Liver (tissue), 9 donors: ENCODE data around the gene HOXB9. TPM values are rescaled to one million over a fixed set of nuclear protein-coding genes. Genes with fewer than 3 reads are reported as not detected.

Source experiments
- DNase-seq: peaks from one replicate; pipeline ENCODE4 v3.0.0-alpha.2; 2017; ENCODE audit warnings: low spot score
- H3K27ac ChIP-seq, 2 donors: one replicate each; pipeline ENCODE4 v1.7.0; 2013; ENCODE audit warnings: inconsistent platforms in 2 of 2, low read length in 2 of 2, control low read depth in 1 of 2, low read depth in 1 of 2, mild to moderate bottlenecking in 1 of 2
- H3K27me3 ChIP-seq, 4 donors: one replicate each; pipeline versions ENCODE4 v1.6.1 to v1.7.0; 2013; ENCODE audit warnings: low read length in 3 of 4, inconsistent platforms in 1 of 4, mild to moderate bottlenecking in 1 of 4, moderate library complexity in 1 of 4; ENCODE audit not compliant: control insufficient read depth in 4 of 4, insufficient read depth in 4 of 4
- H3K36me3 ChIP-seq, 4 donors: one replicate each; pipeline versions ENCODE4 v1.6.1 to v1.7.0; 2013; ENCODE audit warnings: low read length in 3 of 4, mild to moderate bottlenecking in 3 of 4, low read depth in 1 of 4, moderate library complexity in 1 of 4; ENCODE audit not compliant: control insufficient read depth in 4 of 4, insufficient read depth in 3 of 4
- H3K4me1 ChIP-seq, 4 donors: one replicate each; pipeline versions ENCODE4 v1.6.1 to v1.7.0; 2013; ENCODE audit warnings: low read length in 3 of 4, mild to moderate bottlenecking in 3 of 4, moderate library complexity in 1 of 4; ENCODE audit not compliant: control insufficient read depth in 4 of 4, insufficient read depth in 4 of 4
- H3K4me3 ChIP-seq, 3 donors: one replicate each; pipeline versions ENCODE4 v1.6.1 to v1.7.0; 2013; ENCODE audit warnings: low read length in 3 of 3, control low read depth in 1 of 3, low read depth in 1 of 3, mild to moderate bottlenecking in 1 of 3
- H3K9ac ChIP-seq, 2 donors: one replicate each; pipeline ENCODE4 v1.7.0; 2013; ENCODE audit warnings: low read length in 2 of 2, mild to moderate bottlenecking in 2 of 2, moderate library complexity in 2 of 2, control low read depth in 1 of 2, low read depth in 1 of 2
- H3K9me3 ChIP-seq, 4 donors: one replicate each; pipeline versions ENCODE4 v1.6.1 to v1.7.0; 2013; ENCODE audit warnings: low read length in 3 of 4; ENCODE audit not compliant: control insufficient read depth in 4 of 4
- EGR1 ChIP-seq, 2 donors: IDR thresholded peaks; 2 replicates each; pipeline ENCODE4 v1.6.1; 2016 to 2018; ENCODE audit warnings: antibody characterized with exemption in 2 of 2, low read depth in 2 of 2
- FOXA1 ChIP-seq: IDR thresholded peaks from 2 replicates; pipeline ENCODE4 v1.6.1; 2016; ENCODE audit warnings: antibody characterized with exemption
- FOXA2 ChIP-seq: IDR thresholded peaks from 2 replicates; pipeline ENCODE4 v1.6.1; 2016; ENCODE audit warnings: antibody characterized with exemption
- GABPA ChIP-seq, 2 donors: IDR thresholded peaks in 1 of 2; conservative IDR thresholded peaks in 1 of 2; 2 replicates each; pipeline ENCODE4 v1.6.1; 2016; ENCODE audit warnings: antibody characterized with exemption in 2 of 2, mild to moderate bottlenecking in 1 of 2, moderate library complexity in 1 of 2
- HNF4A ChIP-seq, 2 donors: conservative IDR thresholded peaks; 2 replicates each; pipeline ENCODE4 v1.6.1; 2016; ENCODE audit warnings: antibody characterized with exemption in 2 of 2, mild to moderate bottlenecking in 2 of 2
- HNF4G ChIP-seq: IDR thresholded peaks from 2 replicates; pipeline ENCODE4 v1.6.1; 2016; ENCODE audit warnings: antibody characterized with exemption
- RAD21 ChIP-seq, 2 donors: IDR thresholded peaks; 2 replicates each; pipeline ENCODE4 v1.6.1; 2016; ENCODE audit warnings: antibody characterized with exemption in 2 of 2, mild to moderate bottlenecking in 2 of 2
- RXRA ChIP-seq, 2 donors: IDR thresholded peaks; 2 replicates each; pipeline ENCODE4 v1.6.1; 2017 to 2018; ENCODE audit warnings: antibody characterized with exemption in 2 of 2, mild to moderate bottlenecking in 1 of 2
- SP1 ChIP-seq: IDR thresholded peaks from 2 replicates; pipeline ENCODE4 v1.6.1; 2018; ENCODE audit warnings: antibody characterized with exemption, mild to moderate bottlenecking
- TAF1 ChIP-seq: conservative IDR thresholded peaks from 2 replicates; pipeline ENCODE4 v1.6.1; 2016; ENCODE audit warnings: antibody characterized with exemption, mild to moderate bottlenecking
- YY1 ChIP-seq: IDR thresholded peaks from 2 replicates; pipeline ENCODE4 v1.6.1; 2016; ENCODE audit warnings: antibody characterized with exemption, mild to moderate bottlenecking
- WGBS: extraction: QIAGEN DNeasy Blood & Tissue Kit; methylation state at CpG from one replicate; pipeline ENCODE4 v1.1.7; 2013; 5-methylcytosine and 5-hydroxymethylcytosine counted together
- polyA plus RNA-seq, 2 donors: library from polyadenylated mRNA; stranded (reverse) in 1 of 2; unstranded in 1 of 2; fragments of 200-250 nt in 1 of 2; fragments of >200 nt in 1 of 2; fragmentation: Nextera tagmentation in 1 of 2; extraction: Ambion mirVana in 1 of 2; gene quantifications; one replicate each; pipeline versions ENCODE4 v1.2.1 to v1.2.3, GENCODE V29; 2013 to 2015
- total RNA-seq, 2 donors: library from RNA; depleted of rRNA; stranded (reverse); fragments of >200 nt; gene quantifications; one replicate each; pipeline ENCODE4 v1.2.3, GENCODE V29; 2014
- TF ChIP-seq, protein P1 (sequence below): IDR thresholded peaks from 2 replicates; pipeline ENCODE4 v1.6.1; 2016; ENCODE audit warnings: antibody characterized with exemption
- TF ChIP-seq, protein P2 (sequence below): IDR thresholded peaks from 2 replicates; pipeline ENCODE4 v1.6.1; 2016; ENCODE audit warnings: antibody characterized with exemption, mild to moderate bottlenecking
- TF ChIP-seq, protein P3 (sequence below): fragments of 150-350 bp; IDR thresholded peaks from 2 replicates; pipeline ENCODE4 v1.5.1; 2017; ENCODE audit warnings: improper control_type of control experiment, low read depth, low read length; ENCODE audit not compliant: missing input control
- TF ChIP-seq, protein P4 (sequence below): IDR thresholded peaks from 2 replicates; pipeline ENCODE4 v1.6.1; 2016; ENCODE audit warnings: antibody characterized with exemption
- TF ChIP-seq, protein P5 (sequence below): IDR thresholded peaks from 2 replicates; pipeline ENCODE4 v1.6.1; 2016; ENCODE audit warnings: antibody characterized with exemption
- donor health status: healthy.
- donor health status: healthy.
- donor health status: healthy.
- donor health status: healthy.
- donor health status: healthy.

The HOXB9 gene
- total and polyA plus RNA-seq, 4 donors, result not detected

DNA sequence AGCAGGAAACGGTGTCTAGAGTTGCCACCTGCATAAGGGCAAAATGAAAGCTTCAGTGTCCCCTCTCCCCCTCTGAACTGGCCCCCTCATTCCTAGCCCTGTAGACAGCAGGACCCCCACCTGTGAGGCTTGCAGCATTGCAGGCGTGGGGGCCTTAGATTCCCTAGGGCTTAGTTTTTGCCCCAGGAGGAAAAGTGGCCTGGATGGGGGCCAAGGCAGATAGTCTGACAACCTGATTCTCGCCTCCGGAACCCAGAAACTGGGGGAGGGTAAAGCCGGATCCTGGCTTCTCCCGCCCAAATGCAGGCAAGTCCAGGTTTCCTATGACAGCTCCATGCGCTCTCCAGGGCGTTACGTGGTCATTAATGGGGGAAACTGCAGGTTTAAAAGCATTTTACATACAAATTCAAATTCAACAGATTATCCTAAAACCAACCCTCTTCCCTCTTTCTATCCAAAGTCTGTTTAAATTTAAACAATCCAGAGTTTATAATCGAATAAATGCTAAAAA is 20.7 kb downstream of the HOXB9 start:
- no peaks in the 10 kb centered on the region for H3K9me3 ChIP-seq
- 33% methylated on average over 10 of the region's 10 CpGs for WGBS
- no peaks in the 10 kb centered on the region for H3K36me3 ChIP-seq
- peaks cover 0 to 13% (median 2%) of the 10 kb centered on the region in 4 donors for H3K4me1 ChIP-seq
- no peak overlapping the region for H3K4me3 ChIP-seq
- DNase-seq, result no peak
- TF ChIP-seq HNF4A (conservative IDR thresholded peaks at IDR 0.05), result no peak
- TF ChIP-seq SP1, result no peak
- no peak for TF ChIP-seq EGR1 (IDR thresholded peaks at IDR 0.05; ENCODE audit: low read depth in 2 of 2)
- TF ChIP-seq, protein P1, sequence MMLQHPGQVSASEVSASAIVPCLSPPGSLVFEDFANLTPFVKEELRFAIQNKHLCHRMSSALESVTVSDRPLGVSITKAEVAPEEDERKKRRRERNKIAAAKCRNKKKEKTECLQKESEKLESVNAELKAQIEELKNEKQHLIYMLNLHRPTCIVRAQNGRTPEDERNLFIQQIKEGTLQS, result no peak
- no peak for TF ChIP-seq HNF4G
- H3K27me3 ChIP-seq, result peaks cover 0 to 42% (median 16%) of the 10 kb centered on the region in 4 donors
- H3K9ac ChIP-seq, result no peak overlapping the region
- no peak overlapping the region for H3K27ac ChIP-seq

DNA sequence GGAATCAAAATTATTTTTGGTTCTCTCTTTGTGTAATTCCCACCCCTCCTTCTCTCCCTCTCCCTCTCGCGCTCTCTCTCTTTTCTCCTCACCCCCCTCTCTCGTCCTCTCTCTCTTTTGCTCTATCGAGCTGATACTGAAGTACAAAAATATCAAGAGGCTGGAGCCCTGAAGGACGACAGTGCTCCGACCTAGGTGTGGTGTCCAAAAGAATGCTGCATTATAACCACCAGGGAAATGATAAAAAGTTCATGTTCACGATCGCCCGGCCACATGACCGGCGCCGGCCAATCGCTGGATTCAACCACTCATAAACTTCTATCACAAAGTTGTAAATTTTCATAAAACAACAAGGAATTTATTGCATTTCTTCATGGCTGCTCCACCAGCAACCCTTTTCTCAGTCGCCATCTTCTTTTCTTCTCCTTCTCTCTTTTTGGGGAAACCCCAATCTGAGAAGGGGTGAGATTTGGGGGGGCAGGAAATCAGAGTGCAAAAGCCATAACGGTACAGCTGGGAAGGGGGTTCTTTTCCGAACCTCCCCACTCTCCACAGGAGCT is 21.3 kb downstream of the HOXB9 start, which contains the start of gene HOXB6:
Gene HOXB6 (minus strand): TSS at position 217 of the 560 bp plus-strand sequence. CDS start 6,836 bp downstream, outside the sequence.
- TF ChIP-seq FOXA1, result no peak
- TF ChIP-seq RXRA (IDR thresholded peaks at IDR 0.05), result no peak
- no peak for TF ChIP-seq GABPA (IDR thresholded peaks at IDR 0.05 in 1 of 2, conservative IDR thresholded peaks at IDR 0.05 in 1 of 2)
- TF ChIP-seq, protein P2, sequence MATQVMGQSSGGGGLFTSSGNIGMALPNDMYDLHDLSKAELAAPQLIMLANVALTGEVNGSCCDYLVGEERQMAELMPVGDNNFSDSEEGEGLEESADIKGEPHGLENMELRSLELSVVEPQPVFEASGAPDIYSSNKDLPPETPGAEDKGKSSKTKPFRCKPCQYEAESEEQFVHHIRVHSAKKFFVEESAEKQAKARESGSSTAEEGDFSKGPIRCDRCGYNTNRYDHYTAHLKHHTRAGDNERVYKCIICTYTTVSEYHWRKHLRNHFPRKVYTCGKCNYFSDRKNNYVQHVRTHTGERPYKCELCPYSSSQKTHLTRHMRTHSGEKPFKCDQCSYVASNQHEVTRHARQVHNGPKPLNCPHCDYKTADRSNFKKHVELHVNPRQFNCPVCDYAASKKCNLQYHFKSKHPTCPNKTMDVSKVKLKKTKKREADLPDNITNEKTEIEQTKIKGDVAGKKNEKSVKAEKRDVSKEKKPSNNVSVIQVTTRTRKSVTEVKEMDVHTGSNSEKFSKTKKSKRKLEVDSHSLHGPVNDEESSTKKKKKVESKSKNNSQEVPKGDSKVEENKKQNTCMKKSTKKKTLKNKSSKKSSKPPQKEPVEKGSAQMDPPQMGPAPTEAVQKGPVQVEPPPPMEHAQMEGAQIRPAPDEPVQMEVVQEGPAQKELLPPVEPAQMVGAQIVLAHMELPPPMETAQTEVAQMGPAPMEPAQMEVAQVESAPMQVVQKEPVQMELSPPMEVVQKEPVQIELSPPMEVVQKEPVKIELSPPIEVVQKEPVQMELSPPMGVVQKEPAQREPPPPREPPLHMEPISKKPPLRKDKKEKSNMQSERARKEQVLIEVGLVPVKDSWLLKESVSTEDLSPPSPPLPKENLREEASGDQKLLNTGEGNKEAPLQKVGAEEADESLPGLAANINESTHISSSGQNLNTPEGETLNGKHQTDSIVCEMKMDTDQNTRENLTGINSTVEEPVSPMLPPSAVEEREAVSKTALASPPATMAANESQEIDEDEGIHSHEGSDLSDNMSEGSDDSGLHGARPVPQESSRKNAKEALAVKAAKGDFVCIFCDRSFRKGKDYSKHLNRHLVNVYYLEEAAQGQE, result no peak
- TF ChIP-seq TAF1, result no peak
- TF ChIP-seq, protein P3, sequence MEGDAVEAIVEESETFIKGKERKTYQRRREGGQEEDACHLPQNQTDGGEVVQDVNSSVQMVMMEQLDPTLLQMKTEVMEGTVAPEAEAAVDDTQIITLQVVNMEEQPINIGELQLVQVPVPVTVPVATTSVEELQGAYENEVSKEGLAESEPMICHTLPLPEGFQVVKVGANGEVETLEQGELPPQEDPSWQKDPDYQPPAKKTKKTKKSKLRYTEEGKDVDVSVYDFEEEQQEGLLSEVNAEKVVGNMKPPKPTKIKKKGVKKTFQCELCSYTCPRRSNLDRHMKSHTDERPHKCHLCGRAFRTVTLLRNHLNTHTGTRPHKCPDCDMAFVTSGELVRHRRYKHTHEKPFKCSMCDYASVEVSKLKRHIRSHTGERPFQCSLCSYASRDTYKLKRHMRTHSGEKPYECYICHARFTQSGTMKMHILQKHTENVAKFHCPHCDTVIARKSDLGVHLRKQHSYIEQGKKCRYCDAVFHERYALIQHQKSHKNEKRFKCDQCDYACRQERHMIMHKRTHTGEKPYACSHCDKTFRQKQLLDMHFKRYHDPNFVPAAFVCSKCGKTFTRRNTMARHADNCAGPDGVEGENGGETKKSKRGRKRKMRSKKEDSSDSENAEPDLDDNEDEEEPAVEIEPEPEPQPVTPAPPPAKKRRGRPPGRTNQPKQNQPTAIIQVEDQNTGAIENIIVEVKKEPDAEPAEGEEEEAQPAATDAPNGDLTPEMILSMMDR, result no peak
- TF ChIP-seq SP1, result no peak
- TF ChIP-seq, protein P1, result no peak
- no peak for TF ChIP-seq YY1
- TF ChIP-seq FOXA2, result no peak
- TF ChIP-seq RAD21 (IDR thresholded peaks at IDR 0.05), result no peak
- no peak for TF ChIP-seq EGR1 (IDR thresholded peaks at IDR 0.05; ENCODE audit: low read depth in 2 of 2)
- no peak for TF ChIP-seq HNF4A (conservative IDR thresholded peaks at IDR 0.05)
- TF ChIP-seq, protein P4, sequence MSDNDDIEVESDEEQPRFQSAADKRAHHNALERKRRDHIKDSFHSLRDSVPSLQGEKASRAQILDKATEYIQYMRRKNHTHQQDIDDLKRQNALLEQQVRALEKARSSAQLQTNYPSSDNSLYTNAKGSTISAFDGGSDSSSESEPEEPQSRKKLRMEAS, result no peak
- TF ChIP-seq, protein P5, sequence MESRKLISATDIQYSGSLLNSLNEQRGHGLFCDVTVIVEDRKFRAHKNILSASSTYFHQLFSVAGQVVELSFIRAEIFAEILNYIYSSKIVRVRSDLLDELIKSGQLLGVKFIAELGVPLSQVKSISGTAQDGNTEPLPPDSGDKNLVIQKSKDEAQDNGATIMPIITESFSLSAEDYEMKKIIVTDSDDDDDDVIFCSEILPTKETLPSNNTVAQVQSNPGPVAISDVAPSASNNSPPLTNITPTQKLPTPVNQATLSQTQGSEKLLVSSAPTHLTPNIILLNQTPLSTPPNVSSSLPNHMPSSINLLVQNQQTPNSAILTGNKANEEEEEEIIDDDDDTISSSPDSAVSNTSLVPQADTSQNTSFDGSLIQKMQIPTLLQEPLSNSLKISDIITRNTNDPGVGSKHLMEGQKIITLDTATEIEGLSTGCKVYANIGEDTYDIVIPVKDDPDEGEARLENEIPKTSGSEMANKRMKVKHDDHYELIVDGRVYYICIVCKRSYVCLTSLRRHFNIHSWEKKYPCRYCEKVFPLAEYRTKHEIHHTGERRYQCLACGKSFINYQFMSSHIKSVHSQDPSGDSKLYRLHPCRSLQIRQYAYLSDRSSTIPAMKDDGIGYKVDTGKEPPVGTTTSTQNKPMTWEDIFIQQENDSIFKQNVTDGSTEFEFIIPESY, result no peak
- no peaks in the 10 kb centered on the region for H3K36me3 ChIP-seq
- H3K4me1 ChIP-seq, result peaks cover 0 to 8% (median 0%) of the 10 kb centered on the region in 4 donors
- 18% methylated on average over 16 of the region's 16 CpGs for WGBS
- no peak within 1 kb of the TSS for H3K27ac ChIP-seq
- H3K9ac ChIP-seq, result no peak within 1 kb of the TSS
- no peak within 1 kb of the TSS for H3K4me3 ChIP-seq
- peaks cover 0 to 47% (median 18%) of the 10 kb centered on the region in 4 donors for H3K27me3 ChIP-seq
- DNase-seq, result no peak
- H3K9me3 ChIP-seq, result no peaks in the 10 kb centered on the region
